HFFc6 (cell line): Measurements from ENCODE around the gene MAP3K10. TPM values are rescaled to one million over a fixed set of nuclear protein-coding genes. Genes with fewer than 3 reads are reported as not detected.

Experiments
- DNase-seq: peaks from one replicate; pipeline ENCODE4 v3.0.0-alpha.2; 2018
- H3K27ac Mint-ChIP-seq: 2 replicates; pipeline ENCODE4 v1.8.0; 2020; ENCODE audit warnings: mild to moderate bottlenecking, mixed read lengths
- H3K27me3 Mint-ChIP-seq: 2 replicates; pipeline ENCODE4 v1.8.0; 2021; ENCODE audit warnings: mild to moderate bottlenecking, moderate library complexity, mixed read lengths; ENCODE audit not compliant: insufficient read depth
- H3K36me3 Mint-ChIP-seq: 2 replicates; pipeline ENCODE4 v1.8.0; 2021; ENCODE audit warnings: low read depth, mixed read lengths
- H3K4me1 Mint-ChIP-seq: 2 replicates; pipeline ENCODE4 v1.8.0; 2020; ENCODE audit warnings: low read depth, mixed read lengths
- H3K4me3 Mint-ChIP-seq: 2 replicates; pipeline ENCODE4 v1.8.0; 2020; ENCODE audit warnings: mild to moderate bottlenecking, moderate library complexity, mixed read lengths
- H3K9me3 Mint-ChIP-seq: 2 replicates; pipeline ENCODE4 v1.8.0; 2020; ENCODE audit warnings: mild to moderate bottlenecking, mixed read lengths
- CTCF ChIP-seq: fragments of 200-600 bp; sonication (generic); IDR thresholded peaks from 2 replicates; pipeline ENCODE4 v1.5.0; 2021; ENCODE audit warnings: antibody characterized with exemption, mild to moderate bottlenecking
- total RNA-seq, 6 experiments: library from RNA; stranded (reverse); fragmentation: NEBNext Ultra II Directional; extraction: Animal tissue kit (Norgen Biotek cat#: 25700); gene quantifications; 2 replicates in 1 of 6; 3 replicates in 5 of 6; pipeline ENCODE4 v1.2.3, GENCODE V29; 2021

MAP3K10 gene
- total RNA-seq, 6 experiments from 2014 or later = 10.7 to 14.9 (median 11.3) TPM

GRCh38 chr19:40263440-40264313 lies 72.5 kb downstream of the MAP3K10 start:
- no peak for DNase-seq
- H3K9me3 Mint-ChIP-seq = no peaks in the 10 kb centered on the region
- TF ChIP-seq CTCF = no peak
- H3K4me3 Mint-ChIP-seq = no peak overlapping the region
- H3K4me1 Mint-ChIP-seq = no peaks in the 10 kb centered on the region; the same call in 1 of the 2 replicates
- peaks cover 1% of the 10 kb centered on the region; the same call in 1 of the 2 replicates for H3K27me3 Mint-ChIP-seq
- H3K27ac Mint-ChIP-seq = no peak overlapping the region
- peaks cover 15% of the 10 kb centered on the region; the same call in 1 of the 2 replicates for H3K36me3 Mint-ChIP-seq

- no peaks in the 10 kb centered on the region for H3K9me3 Mint-ChIP-seq
- H3K27ac Mint-ChIP-seq = no peak overlapping the region
- H3K27me3 Mint-ChIP-seq = peaks cover 1% of the 10 kb centered on the region; the same call in 1 of the 2 replicates
- TF ChIP-seq CTCF = no peak
- H3K4me1 Mint-ChIP-seq = no peaks in the 10 kb centered on the region; the same call in 1 of the 2 replicates
- peaks cover 15% of the 10 kb centered on the region; the same call in 1 of the 2 replicates for H3K36me3 Mint-ChIP-seq
- no peak for DNase-seq
- no peak overlapping the region for H3K4me3 Mint-ChIP-seq
Measured at GRCh38 chr19:40264314-40265054, 73.3 kb downstream of the MAP3K10 start.

Other genes starting within 250 kb of the MAP3K10 start
- 100 to 1,000 TPM; 124 to 144 (median 133) TPM for gene PSMC4, start 220.3 kb upstream of the MAP3K10 start, total RNA-seq
- 1 to 10 TPM; 1.8 to 2.7 (median 2.2) TPM for gene ZNF546, start 194.4 kb upstream of the MAP3K10 start, total RNA-seq
- gene ZNF780B, start 135.2 kb upstream of the MAP3K10 start, total RNA-seq = 1 to 10 TPM; 7.3 to 9.9 (median 8.8) TPM
- gene ZNF780A, start 100.5 kb upstream of the MAP3K10 start, total RNA-seq = 10 to 100 TPM; 10.1 to 13.2 (median 11.3) TPM
- gene TTC9B, start 27.0 kb downstream of the MAP3K10 start, total RNA-seq = not detected
- gene CCNP, start 35.3 kb downstream of the MAP3K10 start, total RNA-seq = under 1 TPM in 3 of 6 experiments, not detected in 3; 0.22 to 0.33 (median 0.31) TPM
- 100 to 1,000 TPM; 128 to 133 (median 130) TPM for gene AKT2, start 93.9 kb downstream of the MAP3K10 start, total RNA-seq
- 10 to 100 TPM; 15.8 to 20.0 (median 18.5) TPM for gene C19orf47, start 157.0 kb downstream of the MAP3K10 start, total RNA-seq
- 100 to 1,000 TPM; 141 to 211 (median 152) TPM for gene PLD3, start 157.3 kb downstream of the MAP3K10 start, total RNA-seq
- under 1 TPM in 4 of 6 experiments, not detected in 2; 0.07 to 0.11 (median 0.10) TPM for gene HIPK4, start 198.8 kb downstream of the MAP3K10 start, total RNA-seq
- 1 to 10 TPM in 2 of 6 experiments, under 1 TPM in 4; 0.86 to 1.5 (median 0.94) TPM for gene PRX, start 222.0 kb downstream of the MAP3K10 start, total RNA-seq
- gene SERTAD1, start 234.6 kb downstream of the MAP3K10 start, total RNA-seq = 10 to 100 TPM; 18.5 to 25.4 (median 21.2) TPM